Loucy (cell line): Measurements from ENCODE around the gene SBF2.

Source experiments
- H2AFZ ChIP-seq: fragments of 200-600 bp; sonication (generic); 2 replicates; pipeline ENCODE4 v1.6.0; 2016; ENCODE audit warnings: antibody characterized with exemption, mild to moderate bottlenecking, low read length, moderate library complexity
- H3F3A ChIP-seq: fragments of 200-600 bp; 2 replicates; pipeline ENCODE4 v1.6.0; 2016; ENCODE audit warnings: antibody characterized with exemption, low read depth, mild to moderate bottlenecking
- H3K27me3 ChIP-seq: fragments of 200-600 bp; sonication (generic); 2 replicates; pipeline ENCODE4 v1.6.1; 2014; ENCODE audit warnings: low read length, mild to moderate bottlenecking; ENCODE audit not compliant: insufficient read depth, poor library complexity, severe bottlenecking
- H3K36me3 ChIP-seq: fragments of 200-600 bp; sonication (generic); 2 replicates; pipeline ENCODE4 v1.6.1; 2016; ENCODE audit warnings: low read length; ENCODE audit not compliant: insufficient read depth
- H3K4me1 ChIP-seq: fragments of 200-600 bp; sonication (generic); 2 replicates; pipeline ENCODE4 v1.5.1; 2014; ENCODE audit warnings: low read length, mild to moderate bottlenecking; ENCODE audit not compliant: insufficient read depth, poor library complexity, severe bottlenecking
- H3K4me2 ChIP-seq: fragments of 200-600 bp; sonication (generic); 2 replicates; pipeline ENCODE4 v1.6.0; 2014; ENCODE audit warnings: antibody characterized with exemption, low read length, low read depth, mild to moderate bottlenecking; ENCODE audit not compliant: poor library complexity, severe bottlenecking
- H3K4me3 ChIP-seq: fragments of 200-600 bp; sonication (generic); 2 replicates; pipeline ENCODE4 v1.5.1; 2014; ENCODE audit warnings: low read length, mild to moderate bottlenecking, mixed read lengths; ENCODE audit not compliant: poor library complexity, severe bottlenecking
- H3K79me2 ChIP-seq: fragments of 200-600 bp; sonication (generic); 2 replicates; pipeline ENCODE4 v1.6.1; 2014; ENCODE audit warnings: low read length; ENCODE audit not compliant: insufficient read depth
- H3K9ac ChIP-seq: fragments of 200-600 bp; sonication (generic); 2 replicates; pipeline ENCODE4 v1.6.0; 2014; ENCODE audit warnings: mild to moderate bottlenecking, low read depth, low read length, moderate library complexity; ENCODE audit not compliant: poor library complexity, severe bottlenecking
- H3K9me2 ChIP-seq: fragments of 200-600 bp; sonication (generic); replicated peaks from 2 replicates; pipeline ENCODE4 v1.6.1; 2016; ENCODE audit warnings: low read depth, low read length, mixed read lengths
- H3K9me3 ChIP-seq: fragments of 200-600 bp; sonication (generic); 2 replicates; pipeline ENCODE4 v1.6.1; 2014; ENCODE audit warnings: mild to moderate bottlenecking, antibody characterized with exemption, low read length, low read depth; ENCODE audit not compliant: insufficient read depth
- H4K20me1 ChIP-seq: fragments of 200-600 bp; sonication (generic); 2 replicates; pipeline ENCODE4 v1.6.0; 2014; ENCODE audit warnings: antibody characterized with exemption, low read length, mild to moderate bottlenecking; ENCODE audit not compliant: insufficient read depth, poor library complexity, severe bottlenecking
- EZH2phosphoT487 ChIP-seq: fragments of 200-600 bp; IDR thresholded peaks from 2 replicates; pipeline ENCODE4 v1.6.1; 2018; ENCODE audit warnings: antibody characterized with exemption, mild to moderate bottlenecking, moderate library complexity, borderline replicate concordance
- TF ChIP-seq, protein P1 (sequence below): fragments of 200-600 bp; sonication (generic); conservative IDR thresholded peaks from 2 replicates; pipeline ENCODE4 v1.5.1; 2014; ENCODE audit warnings: mild to moderate bottlenecking, antibody characterized with exemption, low read length

SBF2 gene

DNA sequence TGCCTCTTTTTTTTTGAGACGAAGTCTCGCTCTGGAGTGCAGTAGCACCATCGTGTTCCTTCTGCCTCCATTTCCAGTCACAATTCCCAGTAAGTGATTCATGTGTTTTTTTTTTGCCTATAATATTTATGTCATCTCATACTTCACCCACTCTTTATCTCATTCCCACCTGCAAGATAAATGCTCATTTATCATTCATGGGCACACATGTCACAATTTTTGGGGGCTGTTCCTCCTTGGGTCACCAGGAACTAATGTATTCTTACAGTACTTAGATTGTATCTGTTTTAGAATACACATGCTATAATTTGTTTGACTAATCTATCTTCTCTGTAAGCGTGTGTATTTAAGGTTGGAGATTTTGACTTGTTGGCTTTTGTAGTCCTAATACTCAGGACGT, 407.4 kb downstream of the SBF2 start:
- no peaks in the 10 kb centered on the region for H3K79me2 ChIP-seq
- no peaks in the 10 kb centered on the region for H3F3A ChIP-seq
- H4K20me1 ChIP-seq: no peaks in the 10 kb centered on the region
- peaks cover 13% of the 10 kb centered on the region for H3K4me1 ChIP-seq
- H3K27me3 ChIP-seq: no peaks in the 10 kb centered on the region
- no peaks in the 10 kb centered on the region for H3K9me2 ChIP-seq
- H3K36me3 ChIP-seq: no peaks in the 10 kb centered on the region
- H3K9me3 ChIP-seq: no peaks in the 10 kb centered on the region
- no peak overlapping the region for H3K4me2 ChIP-seq
- no peak overlapping the region for H2AFZ ChIP-seq
- TF ChIP-seq, protein P1, sequence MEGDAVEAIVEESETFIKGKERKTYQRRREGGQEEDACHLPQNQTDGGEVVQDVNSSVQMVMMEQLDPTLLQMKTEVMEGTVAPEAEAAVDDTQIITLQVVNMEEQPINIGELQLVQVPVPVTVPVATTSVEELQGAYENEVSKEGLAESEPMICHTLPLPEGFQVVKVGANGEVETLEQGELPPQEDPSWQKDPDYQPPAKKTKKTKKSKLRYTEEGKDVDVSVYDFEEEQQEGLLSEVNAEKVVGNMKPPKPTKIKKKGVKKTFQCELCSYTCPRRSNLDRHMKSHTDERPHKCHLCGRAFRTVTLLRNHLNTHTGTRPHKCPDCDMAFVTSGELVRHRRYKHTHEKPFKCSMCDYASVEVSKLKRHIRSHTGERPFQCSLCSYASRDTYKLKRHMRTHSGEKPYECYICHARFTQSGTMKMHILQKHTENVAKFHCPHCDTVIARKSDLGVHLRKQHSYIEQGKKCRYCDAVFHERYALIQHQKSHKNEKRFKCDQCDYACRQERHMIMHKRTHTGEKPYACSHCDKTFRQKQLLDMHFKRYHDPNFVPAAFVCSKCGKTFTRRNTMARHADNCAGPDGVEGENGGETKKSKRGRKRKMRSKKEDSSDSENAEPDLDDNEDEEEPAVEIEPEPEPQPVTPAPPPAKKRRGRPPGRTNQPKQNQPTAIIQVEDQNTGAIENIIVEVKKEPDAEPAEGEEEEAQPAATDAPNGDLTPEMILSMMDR: no peak
- no peak for TF ChIP-seq EZH2phosphoT487
- no peak overlapping the region for H3K4me3 ChIP-seq
- H3K9ac ChIP-seq: no peak overlapping the region

DNA sequence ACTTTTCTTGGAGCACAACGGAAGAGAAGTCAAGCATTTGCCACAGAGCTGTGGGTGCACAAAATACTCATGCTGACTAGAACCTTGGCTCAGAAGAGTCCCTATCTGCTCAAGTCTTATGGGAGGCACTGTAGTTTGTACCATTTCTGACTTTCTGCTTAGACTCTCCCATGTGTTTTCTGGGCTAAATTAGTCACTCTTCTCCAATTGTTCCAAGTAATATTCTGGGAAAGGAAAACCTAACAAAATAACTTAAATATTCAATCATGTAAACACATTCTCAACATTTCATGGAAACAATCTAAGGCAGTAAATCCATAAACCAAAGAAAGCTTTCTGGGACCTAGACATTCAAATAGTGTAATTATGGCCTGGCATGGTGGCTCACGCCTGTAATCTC, 409.4 kb downstream of the SBF2 start:
- no peaks in the 10 kb centered on the region for H4K20me1 ChIP-seq
- no peaks in the 10 kb centered on the region for H3K27me3 ChIP-seq

DNA sequence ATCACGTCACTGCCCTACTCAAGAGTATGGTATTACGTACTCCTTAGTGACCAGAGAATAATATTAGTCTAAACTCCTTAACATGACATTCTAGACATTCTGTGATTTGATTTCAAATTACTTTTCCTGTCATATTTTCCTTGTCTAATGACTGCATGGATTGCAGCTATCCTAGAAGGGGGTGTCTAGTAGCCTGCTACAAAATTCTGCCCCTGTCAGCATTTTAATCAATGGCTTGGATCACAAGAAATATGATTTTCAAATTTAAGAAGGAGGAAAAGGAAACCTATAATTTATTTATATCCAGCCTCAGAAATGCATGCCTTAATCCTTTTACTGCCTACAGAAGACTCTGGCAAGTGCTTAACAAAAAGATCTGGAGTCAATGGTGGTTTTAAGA, 413.4 kb downstream of the SBF2 start:
- Histone ChIP-seq H3K79me2 (no peaks in the 10 kb centered on the region), H3K36me3 (no peaks in the 10 kb centered on the region), H3F3A (no peaks in the 10 kb centered on the region), H3K9me3 (no peaks in the 10 kb centered on the region), H3K4me1 (no peaks in the 10 kb centered on the region), H3K9ac (no peak overlapping the region), H2AFZ (no peak overlapping the region), H3K9me2 (no peaks in the 10 kb centered on the region), H4K20me1 (no peaks in the 10 kb centered on the region), H3K4me2 (no peak overlapping the region), H3K27me3 (no peaks in the 10 kb centered on the region), H3K4me3 (no peak overlapping the region)
- TF ChIP-seq EZH2phosphoT487: no peak
- TF ChIP-seq, protein P1: no peak

More for the DNA sequence above, 409.4 kb downstream of the SBF2 start:
- no peaks in the 10 kb centered on the region for H3K9me2 ChIP-seq
- no peak overlapping the region for H2AFZ ChIP-seq
- no peaks in the 10 kb centered on the region for H3K9me3 ChIP-seq
- H3K4me1 ChIP-seq: peaks cover 10% of the 10 kb centered on the region
- no peaks in the 10 kb centered on the region for H3F3A ChIP-seq
- no peak overlapping the region for H3K4me3 ChIP-seq
- no peak overlapping the region for H3K9ac ChIP-seq
- no peak overlapping the region for H3K4me2 ChIP-seq
- no peaks in the 10 kb centered on the region for H3K79me2 ChIP-seq
- H3K36me3 ChIP-seq: no peaks in the 10 kb centered on the region
- TF ChIP-seq, protein P1: no peak
- no peak for TF ChIP-seq EZH2phosphoT487
